HepG2 (cell line): ENCODE data around the gene ASAP2. TPM values are rescaled to one million over a fixed set of nuclear protein-coding genes. Genes with fewer than 3 reads are reported as not detected.

Experiments used
- ATAC-seq: fragments of 200-7000 bp; cut with Tn5 transposase; 3 replicates; pipeline ENCODE4 v1.9.1; 2020; ENCODE audit warnings: mild to moderate bottlenecking, moderate library complexity
- BruUV-seq: library from RNA; stranded (reverse); fragments of 400-500 nt; replicated peaks from 2 replicates; lab custom pipeline; 2021; lab: Mats Ljungman, UMichigan
- CTCF ChIA-PET: fragments of 300-600 bp; formaldehyde crosslinking; extraction: SDS; loops from one replicate; lab custom pipeline; 2021; ENCODE audit warnings: low total read pairs, inconsistent platforms, low intra/inter-chr PET ratio; lab: Yijun Ruan, JAX
- POLR2A ChIA-PET: fragments of 350-600 bp; sonication (Branson Sonifier 250); formaldehyde crosslinking; loops from one replicate; lab custom pipeline; 2020; ENCODE audit warnings: antibody characterized with exemption, inconsistent platforms; lab: Yijun Ruan, JAX
- DNase-seq: peaks from one replicate; pipeline ENCODE4 v3.0.0-alpha.2; 2015; ENCODE audit warnings: low spot score
- FAIRE-seq: peaks from 3 replicates; lab custom pipeline; 2011; peaks lifted over from hg19 to GRCh38; lab: Jason Lieb, UNC
- H2AFZ ChIP-seq: one replicate; pipeline ENCODE4 v1.6.1; 2011; ENCODE audit warnings: low read length, inconsistent platforms
- H3K27ac ChIP-seq: fragments of 300-600 bp; 3 replicates; pipeline ENCODE4 v1.8.0; 2011; ENCODE audit warnings: mixed run types, mild to moderate bottlenecking, mixed read lengths, low read length, inconsistent platforms; ENCODE audit not compliant: insufficient read depth; ENCODE audit errors: extremely low read length
- H3K27me3 ChIP-seq, 2 experiments: fragments of 200-600 bp in 1 of 2; 2 replicates in 1 of 2; 3 replicates in 1 of 2; pipeline versions ENCODE4 v1.6.0 to v1.8.0; 2011; ENCODE audit warnings: low read length in 2 of 2, mild to moderate bottlenecking in 2 of 2, moderate library complexity in 2 of 2, inconsistent platforms in 1 of 2; ENCODE audit not compliant: insufficient read depth in 2 of 2, control insufficient read depth in 1 of 2
- H3K36me3 ChIP-seq, 2 experiments: fragments of 200-600 bp in 1 of 2; replicated peaks in 1 of 2; 2 replicates in 1 of 2; 3 replicates in 1 of 2; pipeline versions ENCODE4 v1.5.1 to v1.8.0; 2011; ENCODE audit warnings: low read length in 2 of 2, inconsistent platforms in 1 of 2; ENCODE audit not compliant: insufficient read depth in 2 of 2, control insufficient read depth in 1 of 2
- H3K4me1 ChIP-seq: 2 replicates; pipeline ENCODE4 v1.5.1; 2012; ENCODE audit warnings: low read length, inconsistent platforms; ENCODE audit not compliant: insufficient read depth
- H3K4me2 ChIP-seq: 2 replicates; pipeline ENCODE4 v1.6.0; 2011; ENCODE audit warnings: low read depth, low read length, inconsistent platforms
- H3K4me3 ChIP-seq, 3 experiments: fragments of 200-600 bp in 1 of 3; sonication (generic), shearing (Covaris generic) in 1 of 3; replicated peaks in 1 of 3; 2 replicates each; pipeline ENCODE4 v1.5.1; 2011 to 2016; ENCODE audit warnings: low read length in 3 of 3, inconsistent platforms in 2 of 3, low read depth in 2 of 3, mild to moderate bottlenecking in 2 of 3, control low read depth in 1 of 3, mixed read lengths in 1 of 3; ENCODE audit not compliant: insufficient read depth in 1 of 3
- H3K79me2 ChIP-seq: one replicate; pipeline ENCODE4 v1.6.1; 2011; ENCODE audit warnings: low read length, inconsistent platforms; ENCODE audit not compliant: insufficient read depth
- H3K9ac ChIP-seq: 2 replicates; pipeline ENCODE4 v1.6.0; 2011; ENCODE audit warnings: mild to moderate bottlenecking, low read depth, low read length, inconsistent platforms; ENCODE audit not compliant: insufficient read depth
- H3K9me3 ChIP-seq: 2 replicates; pipeline ENCODE4 v1.5.1; 2012; ENCODE audit warnings: mild to moderate bottlenecking, low read length
- H4K20me1 ChIP-seq: 2 replicates; pipeline ENCODE4 v1.6.0; 2011; ENCODE audit warnings: inconsistent platforms, mild to moderate bottlenecking, low read length, moderate library complexity; ENCODE audit not compliant: insufficient read depth
- AGO2 ChIP-seq: fragments of 200-400 bp; formaldehyde crosslinking; optimal IDR thresholded peaks from 2 replicates; pipeline ENCODE3; 2017; ENCODE audit warnings: mild to moderate bottlenecking, low read depth, low read length, moderate library complexity
- EED ChIP-seq: sonication (generic); formaldehyde crosslinking; IDR thresholded peaks from 2 replicates; pipeline ENCODE4 v1.5.0; 2020; ENCODE audit warnings: mild to moderate bottlenecking, missing genetic modification reagents
- ETV6 ChIP-seq: sonication (generic); formaldehyde crosslinking; conservative IDR thresholded peaks from 2 replicates; pipeline ENCODE4 v1.4.0; 2020; ENCODE audit warnings: missing genetic modification reagents
- GATAD2A ChIP-seq: IDR thresholded peaks from 2 replicates; pipeline ENCODE4 v1.6.1; 2016
- JUN ChIP-seq: sonication (generic); formaldehyde crosslinking; IDR thresholded peaks from 2 replicates; pipeline ENCODE4 v1.4.0; 2020; ENCODE audit warnings: mild to moderate bottlenecking, missing genetic modification reagents
- PAF1 ChIP-seq: IDR thresholded peaks from 2 replicates; pipeline ENCODE4 v1.6.1; 2016; ENCODE audit warnings: missing genetic modification reagents, missing compliant biosample characterization
- TAF1 ChIP-seq: sonication (generic); formaldehyde crosslinking; IDR thresholded peaks from 2 replicates; pipeline ENCODE4 v1.4.0; 2020; ENCODE audit warnings: missing genetic modification reagents
- THAP11 ChIP-seq: IDR thresholded peaks from 2 replicates; pipeline ENCODE4 v1.6.1; 2016; ENCODE audit warnings: missing biosample characterization, missing genetic modification reagents
- ZBTB33 ChIP-seq: sonication (generic); formaldehyde crosslinking; IDR thresholded peaks from 2 replicates; pipeline ENCODE4 v1.4.0; 2020; ENCODE audit warnings: missing genetic modification reagents
- ZNF10 ChIP-seq: sonication (generic); formaldehyde crosslinking; IDR thresholded peaks from 2 replicates; pipeline ENCODE4 v1.4.0; 2020; ENCODE audit warnings: mild to moderate bottlenecking, low read depth, missing genetic modification reagents, borderline replicate concordance
- ZNF180 ChIP-seq: sonication (generic); formaldehyde crosslinking; IDR thresholded peaks from 2 replicates; pipeline ENCODE4 v1.4.0; 2020; ENCODE audit warnings: low read depth, missing genetic modification reagents, borderline replicate concordance
- ZNF354B ChIP-seq: sonication (generic); formaldehyde crosslinking; IDR thresholded peaks from 2 replicates; pipeline ENCODE4 v1.8.0; 2022; ENCODE audit warnings: mild to moderate bottlenecking, missing genetic modification reagents
- ZNF720 ChIP-seq: sonication (generic); formaldehyde crosslinking; IDR thresholded peaks from 2 replicates; pipeline ENCODE4 v1.4.0; 2020; ENCODE audit warnings: missing genetic modification reagents
- ZSCAN29 ChIP-seq: sonication (generic); formaldehyde crosslinking; conservative IDR thresholded peaks from 2 replicates; pipeline ENCODE4 v1.4.0; 2020; ENCODE audit warnings: mild to moderate bottlenecking, missing genetic modification reagents
- WGBS: methylation state at CpG from one replicate; pipeline ENCODE4 v1.1.6; 2017; ENCODE audit warnings: low lambda C conversion rate; 5-methylcytosine and 5-hydroxymethylcytosine counted together
- in situ Hi-C: cut with HindIII; loops from 2 replicates; pipeline ENCODE4 v1.10.0; 2017; ENCODE audit warnings: low pct_unique_long_range_greater_than_20kb; ENCODE audit not compliant: extremely low pct_ligation_motif_present
- intact Hi-C: fragments of 100-400 bp; cut with micrococcal nuclease; formaldehyde crosslinking; loops from one replicate; pipeline ENCODE4 v1.10.0; 2022; ENCODE audit not compliant: unreplicated experiment
- polyA plus RNA-seq, 8 experiments: library from polyadenylated mRNA; depleted of rRNA in 3 of 8; stranded (reverse) in 7 of 8; unstranded in 1 of 8; fragments of >200 nt; fragmentation: Illumina TruSeq in 4 of 8; extraction: Trizol in 4 of 8; gene quantifications; 2 replicates each; pipeline versions ENCODE4 v1.2.1 to v1.2.3, GENCODE V29; 2011 to 2016; ENCODE audit warnings: low read depth in 4 of 8, missing spikeins in 1 of 8, mixed read lengths in 1 of 8; ENCODE audit not compliant: insufficient read depth in 1 of 8
- total RNA-seq, 5 experiments: library from RNA; depleted of rRNA; stranded (reverse); fragments of >200 nt; fragmentation: Illumina TruSeq; extraction: Trizol; gene quantifications; 2 replicates each; pipeline ENCODE4 v1.2.3, GENCODE V29; 2016; ENCODE audit warnings: low read depth in 1 of 5
- TF ChIP-seq, protein P1 (sequence below): sonication (generic); formaldehyde crosslinking; IDR thresholded peaks from 2 replicates; pipeline ENCODE4 v1.4.0; 2020; ENCODE audit warnings: missing genetic modification reagents

Gene ASAP2
- total and polyA plus RNA-seq, 2 of the 13 experiments (the other 11 are each of a cell fraction or from before 2014, with no cell fraction given) = 7.3 to 22.3 TPM

GRCh38 chr2:9388950-9389911, 182.6 kb downstream of the ASAP2 start (continued):
- 0 out of 2 replicates have a peak, but pooled peaks have one; percentile 4 for TF ChIP-seq GATAD2A (CRISPR knock-in tag)
- 0 out of 2 replicates have a peak, but pooled peaks have one; percentile 39 for TF ChIP-seq EED (CRISPR knock-in tag)
- no peak for TF ChIP-seq TAF1 (CRISPR knock-in tag)
- no peak for TF ChIP-seq ETV6 (CRISPR knock-in tag)
- no peak for TF ChIP-seq ZNF354B (CRISPR knock-in tag)
- TF ChIP-seq ZBTB33 = no peak
- peak; percentile 59 for TF ChIP-seq AGO2
- TF ChIP-seq ZNF180 = no peak
- TF ChIP-seq, all 625 proteins: peak for 9

DNA sequence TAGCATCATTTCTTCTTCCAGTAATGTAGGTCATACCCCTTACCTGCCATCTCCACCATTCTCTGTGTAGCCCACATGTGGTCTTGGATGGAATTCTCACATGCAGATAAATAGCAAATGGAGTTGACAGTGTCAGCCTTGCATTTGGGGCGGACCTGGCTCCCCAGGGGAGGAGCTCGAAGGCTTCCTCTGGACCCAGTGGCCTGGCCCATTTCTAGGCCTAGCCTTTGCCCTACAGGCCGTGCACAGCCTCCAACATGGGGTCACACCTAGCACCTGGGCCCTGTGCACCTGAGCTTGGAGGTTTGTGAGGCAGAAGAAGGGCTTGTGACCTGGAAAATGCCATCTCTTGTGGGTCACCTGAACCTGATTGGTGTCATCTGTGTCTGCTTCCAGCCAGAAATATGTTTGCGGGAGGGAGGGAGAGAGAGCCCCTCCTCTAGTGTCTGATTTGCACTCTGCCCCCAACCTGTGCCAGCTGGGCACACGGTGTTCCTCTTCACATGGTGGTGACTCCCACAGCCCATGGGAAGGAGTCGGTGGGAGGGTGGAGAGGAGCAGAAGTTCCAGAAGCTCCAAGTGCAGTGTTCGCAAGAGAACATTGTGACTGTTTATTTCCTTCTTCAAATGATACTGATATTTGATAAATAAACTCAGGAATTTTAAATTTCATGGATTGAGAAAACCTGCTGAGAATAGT, 183.7 kb downstream of the ASAP2 start:
- intact Hi-C loops = no loop called here
- no peak for ATAC-seq
- 95% methylated on average over 7 of the region's 7 CpGs for WGBS
- no peak for DNase-seq
- Histone ChIP-seq H2AFZ (no peak overlapping the region), H3K4me1 (peaks cover 51% of the 10 kb centered on the region), H3K79me2 (no peaks in the 10 kb centered on the region), H3K9ac (no peak overlapping the region), H3K36me3 (peaks cover 4 to 28% of the 10 kb centered on the region in 2 experiments; a peak in 4 of 5 replicates), H3K27me3 (no peaks in the 10 kb centered on the region), H3K9me3 (no peaks in the 10 kb centered on the region), H3K4me3 (no peak overlapping the region), H4K20me1 (no peaks in the 10 kb centered on the region), H3K4me2 (no peak overlapping the region), H3K27ac (no peak overlapping the region)
- no peak for FAIRE-seq
- no TSS peak for BruUV-seq
- in situ Hi-C loops = no loop called here
- CTCF ChIA-PET = no interaction called here
- POLR2A ChIA-PET = interaction anchor here (4.1 kb wide), 1 partner anchor 32 kb away, joined by 44 read pairs; the partner anchor contains the start of genes CPSF3 and ITGB1BP1
- TF ChIP-seq ZNF720 = no peak
- TF ChIP-seq JUN (CRISPR knock-in tag) = no peak
- TF ChIP-seq, protein P1, sequence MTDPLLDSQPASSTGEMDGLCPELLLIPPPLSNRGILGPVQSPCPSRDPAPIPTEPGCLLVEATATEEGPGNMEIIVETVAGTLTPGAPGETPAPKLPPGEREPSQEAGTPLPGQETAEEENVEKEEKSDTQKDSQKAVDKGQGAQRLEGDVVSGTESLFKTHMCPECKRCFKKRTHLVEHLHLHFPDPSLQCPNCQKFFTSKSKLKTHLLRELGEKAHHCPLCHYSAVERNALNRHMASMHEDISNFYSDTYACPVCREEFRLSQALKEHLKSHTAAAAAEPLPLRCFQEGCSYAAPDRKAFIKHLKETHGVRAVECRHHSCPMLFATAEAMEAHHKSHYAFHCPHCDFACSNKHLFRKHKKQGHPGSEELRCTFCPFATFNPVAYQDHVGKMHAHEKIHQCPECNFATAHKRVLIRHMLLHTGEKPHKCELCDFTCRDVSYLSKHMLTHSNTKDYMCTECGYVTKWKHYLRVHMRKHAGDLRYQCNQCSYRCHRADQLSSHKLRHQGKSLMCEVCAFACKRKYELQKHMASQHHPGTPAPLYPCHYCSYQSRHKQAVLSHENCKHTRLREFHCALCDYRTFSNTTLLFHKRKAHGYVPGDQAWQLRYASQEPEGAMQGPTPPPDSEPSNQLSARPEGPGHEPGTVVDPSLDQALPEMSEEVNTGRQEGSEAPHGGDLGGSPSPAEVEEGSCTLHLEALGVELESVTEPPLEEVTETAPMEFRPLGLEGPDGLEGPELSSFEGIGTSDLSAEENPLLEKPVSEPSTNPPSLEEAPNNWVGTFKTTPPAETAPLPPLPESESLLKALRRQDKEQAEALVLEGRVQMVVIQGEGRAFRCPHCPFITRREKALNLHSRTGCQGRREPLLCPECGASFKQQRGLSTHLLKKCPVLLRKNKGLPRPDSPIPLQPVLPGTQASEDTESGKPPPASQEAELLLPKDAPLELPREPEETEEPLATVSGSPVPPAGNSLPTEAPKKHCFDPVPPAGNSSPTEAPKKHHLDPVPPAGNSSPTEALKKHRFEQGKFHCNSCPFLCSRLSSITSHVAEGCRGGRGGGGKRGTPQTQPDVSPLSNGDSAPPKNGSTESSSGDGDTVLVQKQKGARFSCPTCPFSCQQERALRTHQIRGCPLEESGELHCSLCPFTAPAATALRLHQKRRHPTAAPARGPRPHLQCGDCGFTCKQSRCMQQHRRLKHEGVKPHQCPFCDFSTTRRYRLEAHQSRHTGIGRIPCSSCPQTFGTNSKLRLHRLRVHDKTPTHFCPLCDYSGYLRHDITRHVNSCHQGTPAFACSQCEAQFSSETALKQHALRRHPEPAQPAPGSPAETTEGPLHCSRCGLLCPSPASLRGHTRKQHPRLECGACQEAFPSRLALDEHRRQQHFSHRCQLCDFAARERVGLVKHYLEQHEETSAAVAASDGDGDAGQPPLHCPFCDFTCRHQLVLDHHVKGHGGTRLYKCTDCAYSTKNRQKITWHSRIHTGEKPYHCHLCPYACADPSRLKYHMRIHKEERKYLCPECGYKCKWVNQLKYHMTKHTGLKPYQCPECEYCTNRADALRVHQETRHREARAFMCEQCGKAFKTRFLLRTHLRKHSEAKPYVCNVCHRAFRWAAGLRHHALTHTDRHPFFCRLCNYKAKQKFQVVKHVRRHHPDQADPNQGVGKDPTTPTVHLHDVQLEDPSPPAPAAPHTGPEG (CRISPR knock-in tag) = no peak
- no peak for TF ChIP-seq THAP11 (CRISPR knock-in tag)
- TF ChIP-seq PAF1 = no peak
- TF ChIP-seq ZNF10 (CRISPR knock-in tag) = no peak
- no peak for TF ChIP-seq ZSCAN29 (CRISPR knock-in tag)
